MV-4-11 (cell line): ENCODE results near the gene MMP14.
"Not testable (repeated sequence)": the region's sequence is repeated elsewhere in the genome, so short reads cannot be mapped to it uniquely, and the experiment has no call there.

Experiments
- DNase-seq: peaks from one replicate; lab custom pipeline; 2025; lab: John Stamatoyannopoulos, UW

The MMP14 gene

DNA sequence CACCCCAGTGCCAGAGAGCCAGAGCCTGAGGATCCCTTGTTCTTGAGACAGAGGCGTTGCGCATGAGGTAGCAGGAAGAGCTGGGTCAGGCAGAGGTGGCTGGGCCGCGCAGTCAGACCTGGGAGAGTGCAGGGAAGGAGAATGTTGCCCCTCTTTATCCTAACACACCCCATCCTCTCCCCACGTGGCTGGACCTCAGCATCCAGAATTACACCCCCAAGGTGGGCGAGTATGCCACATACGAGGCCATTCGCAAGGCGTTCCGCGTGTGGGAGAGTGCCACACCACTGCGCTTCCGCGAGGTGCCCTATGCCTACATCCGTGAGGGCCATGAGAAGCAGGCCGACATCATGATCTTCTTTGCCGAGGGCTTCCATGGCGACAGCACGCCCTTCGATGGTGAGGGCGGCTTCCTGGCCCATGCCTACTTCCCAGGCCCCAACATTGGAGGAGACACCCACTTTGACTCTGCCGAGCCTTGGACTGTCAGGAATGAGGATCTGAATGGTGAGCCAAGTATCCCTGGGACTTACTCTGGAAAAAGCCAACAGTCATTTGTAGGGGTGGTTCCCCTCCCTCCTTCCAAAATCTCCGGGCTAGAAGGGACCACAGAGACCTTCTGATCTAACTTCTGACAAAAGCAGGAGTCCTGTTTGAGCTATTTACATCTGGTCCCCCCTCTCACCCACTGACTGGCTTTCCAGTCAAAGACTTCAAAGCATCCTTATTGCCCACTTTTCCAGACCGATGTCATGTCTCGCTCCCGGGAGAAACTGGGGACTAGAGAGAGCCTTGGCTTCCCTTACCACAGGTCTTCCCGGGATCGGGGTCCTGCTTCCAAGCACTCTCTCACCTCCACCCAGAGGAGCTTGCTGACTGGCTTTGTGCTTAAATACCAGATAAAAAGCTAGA, 6.1 kb downstream of the MMP14 start:
- DNase-seq = no peak

- no peak for DNase-seq
These were observed 6.9 kb downstream of the MMP14 start for GRCh38 chr14:22843123-22843925.

GRCh38 chr14:22844221-22845102, 8.1 kb downstream of the MMP14 start:
- DNase-seq = no peak

DNA sequence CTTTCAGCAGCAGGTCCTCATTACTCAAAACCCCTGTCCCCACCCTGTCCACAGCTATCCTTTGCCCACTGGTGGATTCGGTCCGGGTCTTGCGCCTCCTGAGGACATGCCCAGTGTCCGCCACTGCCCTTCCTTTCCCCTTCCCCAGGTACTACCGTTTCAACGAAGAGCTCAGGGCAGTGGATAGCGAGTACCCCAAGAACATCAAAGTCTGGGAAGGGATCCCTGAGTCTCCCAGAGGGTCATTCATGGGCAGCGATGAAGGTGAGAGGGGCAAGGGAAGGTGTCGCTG, 8.7 kb downstream of the MMP14 start:
- no peak for DNase-seq

- DNase-seq = no peak
These were observed 9.6 kb downstream of the MMP14 start for GRCh38 chr14:22845821-22846625.

DNA sequence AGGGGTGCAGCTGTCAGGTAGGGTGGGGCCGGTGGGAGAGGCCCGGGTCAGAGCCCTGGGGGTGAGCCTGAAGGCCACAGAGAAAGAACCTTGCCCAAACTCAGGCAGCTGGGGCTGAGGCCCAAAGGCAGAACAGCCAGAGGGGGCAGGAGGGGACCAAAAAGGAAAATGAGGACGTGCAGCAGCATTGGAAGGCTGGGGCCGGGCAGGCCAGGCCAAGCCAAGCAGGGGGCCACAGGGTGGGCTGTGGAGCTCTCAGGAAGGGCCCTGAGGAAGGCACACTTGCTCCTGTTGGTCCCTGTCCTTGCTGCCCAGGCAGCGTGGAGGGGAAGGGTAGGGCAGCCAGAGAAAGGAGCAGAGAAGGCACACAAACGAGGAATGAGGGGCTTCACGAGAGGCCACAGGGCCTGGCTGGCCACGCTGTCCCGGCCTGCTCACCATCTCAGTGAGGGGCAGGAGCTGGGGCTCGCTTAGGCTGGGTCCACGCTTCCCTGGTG, 10.5 kb downstream of the MMP14 start:
- no peak for DNase-seq

DNA sequence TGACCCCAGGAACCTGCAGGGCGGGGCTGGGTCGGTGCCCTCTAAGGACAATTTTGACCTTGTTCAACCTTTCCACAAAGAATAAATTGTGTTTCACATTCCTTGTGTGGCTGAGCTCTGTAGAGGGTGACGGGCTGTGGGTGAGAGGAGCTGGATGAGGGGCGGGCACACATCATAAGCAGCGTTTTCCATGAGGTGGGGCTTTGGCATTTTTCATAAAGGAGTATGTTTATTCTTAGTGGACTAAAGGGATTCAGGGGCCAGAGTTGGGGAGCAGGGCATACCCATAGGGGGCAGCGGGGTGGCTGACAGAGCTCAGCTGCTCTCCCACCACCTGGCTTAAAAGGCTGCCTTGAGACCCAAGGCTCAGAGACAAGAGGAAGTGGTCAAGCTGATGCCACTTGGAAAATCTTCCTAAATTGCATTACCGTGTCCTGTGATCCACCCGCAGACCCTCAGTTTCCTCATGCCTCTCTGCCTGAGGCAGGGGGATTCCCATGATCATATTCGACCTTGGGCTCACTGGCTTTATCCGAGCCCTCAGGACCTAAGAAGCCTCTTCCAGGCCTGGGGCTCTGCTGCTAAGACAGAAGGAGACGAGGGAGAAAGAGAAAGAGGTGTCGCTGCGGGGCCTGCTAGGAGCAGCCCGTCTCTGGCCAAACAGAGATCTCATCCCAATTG, 11.4 kb downstream of the MMP14 start:
- DNase-seq = peak; percentile 33

- DNase-seq = no peak
These were observed 12.2 kb downstream of the MMP14 start for GRCh38 chr14:22848351-22849164.

DNA sequence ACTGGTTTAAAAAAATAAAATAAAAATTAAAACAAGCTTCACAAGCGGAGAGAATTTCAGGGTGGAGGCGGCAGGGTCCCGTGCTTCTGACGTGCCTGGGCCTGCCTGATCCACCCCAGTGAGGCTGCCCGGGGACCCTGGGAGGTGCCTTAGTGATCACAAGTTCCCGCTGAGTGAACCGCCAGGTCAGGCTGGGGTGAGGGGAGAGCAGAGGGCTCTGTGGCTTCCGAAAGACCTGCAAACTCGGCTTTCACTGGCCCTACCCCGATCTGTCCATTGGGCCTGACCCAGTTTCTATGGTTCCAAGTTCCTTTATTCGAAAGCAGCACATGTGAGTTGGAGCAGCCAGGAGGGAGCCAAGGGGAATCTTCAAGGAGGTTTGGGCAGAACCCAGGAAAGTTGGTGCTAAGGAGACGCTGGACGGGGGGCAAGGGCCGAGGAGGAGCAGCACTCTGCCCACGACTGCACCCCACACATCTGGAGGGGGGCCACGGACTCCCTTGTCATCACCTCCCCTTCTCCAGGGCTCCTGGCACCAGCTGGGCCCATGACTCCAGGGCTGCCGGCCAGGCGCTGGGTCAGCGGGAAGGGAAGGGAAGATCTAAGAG, 12.9 kb downstream of the MMP14 start:
- no peak for DNase-seq

DNA sequence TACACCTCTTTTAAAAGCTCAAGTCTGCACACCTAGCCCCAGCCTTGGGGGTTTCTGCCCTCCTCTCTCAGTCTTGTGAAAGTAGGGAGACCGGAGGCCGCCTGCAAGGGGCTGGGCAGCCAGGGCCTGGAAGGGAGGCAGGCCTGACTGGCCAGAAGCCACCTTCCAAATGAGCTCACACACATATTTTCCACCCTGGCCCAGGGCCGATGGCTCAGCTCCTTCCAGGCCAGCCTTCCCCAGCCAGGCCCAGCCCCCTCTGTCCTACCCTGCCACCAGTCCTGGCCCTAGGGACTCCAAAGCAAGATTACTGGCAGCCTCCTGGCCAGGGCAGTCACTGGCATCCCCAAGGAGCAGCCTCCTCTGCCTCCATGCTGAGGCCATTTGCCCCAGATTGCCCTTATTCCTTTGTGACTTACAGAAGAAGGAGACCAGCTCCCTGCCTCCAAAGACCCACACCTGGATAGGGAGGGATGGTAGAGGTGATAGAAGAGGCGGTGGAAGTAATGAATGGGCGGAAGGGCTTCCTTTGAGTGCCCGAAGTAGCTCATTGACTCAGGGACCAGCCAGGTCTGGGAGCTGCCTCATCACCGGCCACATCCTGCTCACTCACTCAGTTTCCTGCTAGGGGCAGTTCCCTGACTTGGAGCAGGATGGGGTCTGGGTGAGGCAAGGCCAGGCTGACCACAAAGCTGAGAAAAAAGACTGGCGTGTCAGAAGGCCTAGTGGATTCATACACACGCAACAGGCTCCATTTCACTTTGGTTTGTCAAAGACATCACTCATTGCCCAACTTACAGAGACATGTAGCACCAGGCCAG, 14.8 kb downstream of the MMP14 start:
- DNase-seq = peak; percentile 96

- DNase-seq = not testable (repeated sequence)
These were observed 15.8 kb downstream of the MMP14 start for GRCh38 chr14:22852178-22852577.

DNA sequence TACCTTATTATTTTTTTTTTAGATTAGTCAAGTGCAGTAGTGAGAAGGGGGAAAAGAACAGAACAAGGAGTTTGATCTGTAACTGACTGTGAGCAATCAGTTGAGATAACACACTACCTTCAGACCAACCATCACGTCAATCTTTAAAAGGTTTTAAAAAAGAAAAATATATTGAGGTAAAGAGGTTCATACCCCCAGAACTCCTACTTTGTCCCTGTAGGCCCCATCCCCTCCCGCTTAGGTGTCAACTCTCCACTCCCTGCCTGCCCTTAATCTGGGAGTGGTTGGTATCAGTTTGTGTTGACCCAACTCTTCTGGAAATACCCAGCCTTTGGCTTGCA, 16.2 kb downstream of the MMP14 start:
- DNase-seq = no peak

DNA sequence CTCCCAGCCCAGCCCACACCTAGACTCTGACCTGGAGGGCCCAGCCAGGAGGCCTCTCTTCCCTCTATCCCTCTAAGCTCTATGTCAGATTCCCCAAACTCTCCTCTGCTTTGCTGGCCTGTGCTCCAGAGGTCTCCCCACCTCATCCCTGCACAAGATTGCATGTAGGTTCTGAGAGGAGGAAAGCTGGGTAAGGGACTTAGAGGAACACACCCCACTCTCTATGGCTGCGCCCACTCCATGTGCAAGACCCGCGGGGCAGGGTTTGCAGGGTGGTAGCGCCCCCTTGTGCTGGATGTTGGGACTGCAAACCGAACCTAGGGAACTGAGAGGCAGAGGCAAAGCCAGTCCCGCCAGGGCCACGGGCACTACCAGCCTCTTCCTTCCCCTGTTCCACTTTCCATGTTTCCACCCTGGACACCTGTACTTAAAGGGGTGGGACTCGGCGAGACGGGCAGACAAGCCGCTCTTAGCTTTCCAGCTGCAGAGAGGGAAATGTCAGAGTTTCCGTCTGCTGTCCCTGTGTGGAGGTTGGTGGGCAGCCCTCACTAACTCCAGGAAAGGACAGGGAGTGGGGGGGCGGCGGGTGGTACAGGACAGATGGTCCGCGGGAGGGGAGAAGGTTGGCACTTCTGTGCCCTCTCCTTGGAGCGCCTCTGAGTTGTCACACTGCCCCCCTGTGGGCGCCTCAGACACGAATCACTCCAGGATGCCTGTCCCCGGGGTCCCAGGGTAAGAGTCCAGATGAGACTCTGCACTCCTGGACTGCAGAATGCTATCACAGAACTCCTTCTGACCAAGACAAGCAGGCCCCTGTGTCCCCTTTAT, 16.8 kb downstream of the MMP14 start:
- DNase-seq = peak; percentile 78

- DNase-seq = not testable (repeated sequence)
These were observed 17.9 kb downstream of the MMP14 start for GRCh38 chr14:22854296-22854695.

GRCh38 chr14:22854963-22855724, 18.8 kb downstream of the MMP14 start:
- no peak for DNase-seq

- no peak for DNase-seq
These were observed 20.0 kb downstream of the MMP14 start for GRCh38 chr14:22856428-22856827.

- not testable (repeated sequence) for DNase-seq
These were observed 24.0 kb downstream of the MMP14 start for GRCh38 chr14:22860377-22860776.
